ENCODE measurements around the gene FNTB. TPM values are rescaled to one million over a fixed set of nuclear protein-coding genes. Genes with fewer than 3 reads are reported as not detected.

Gene FNTB
- total and polyA plus RNA-seq, 2 donors (not counting 3 experiments of a cell fraction or from before 2014, with no cell fraction given), result 21.0 to 21.6 TPM

DNA sequence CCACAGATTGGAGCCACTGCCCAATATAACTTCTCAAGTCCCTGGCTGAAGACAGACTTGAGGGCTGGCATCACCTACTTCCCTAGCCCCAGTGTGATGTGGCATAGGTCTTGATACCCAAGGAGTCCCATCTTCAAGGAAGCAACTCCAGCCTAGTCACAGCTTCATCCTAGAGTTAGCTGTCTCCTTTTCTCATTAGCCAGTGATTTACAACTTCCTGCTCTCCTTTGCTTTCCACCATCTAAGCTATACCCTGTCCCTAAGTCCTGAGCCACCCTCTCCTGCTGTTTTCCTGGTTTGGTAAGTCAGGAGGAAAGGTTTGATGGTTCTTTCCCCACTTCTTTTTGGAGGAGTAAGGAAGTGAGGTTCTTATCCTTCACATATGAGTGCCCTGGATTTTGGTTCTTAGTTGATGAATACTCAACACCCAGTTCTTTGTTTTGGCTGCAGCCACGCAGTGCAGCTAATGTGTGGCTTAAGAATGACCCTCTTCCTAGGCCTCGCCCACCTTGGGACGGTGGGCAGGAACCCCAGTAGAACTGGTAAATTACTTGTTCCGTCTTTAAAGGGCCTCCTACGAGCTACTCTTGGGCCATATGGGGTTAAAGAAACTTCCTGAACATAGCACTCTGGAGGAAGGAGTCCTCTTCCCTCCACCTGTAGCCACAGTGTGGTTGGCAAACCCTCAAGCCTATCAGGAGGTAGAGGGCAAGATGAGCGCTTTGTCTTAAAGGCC, 40.2 kb upstream of the FNTB start:
- no peaks in the 10 kb centered on the region for H3K9me3 ChIP-seq (replicated peaks; ENCODE audit: control insufficient read depth, insufficient read depth, low read length)
- H3K36me3 ChIP-seq (ENCODE audit: control insufficient read depth in 2 of 2, extremely low read depth in 1 of 2, insufficient read depth in 2 of 2, low read length in 2 of 2), result peaks cover 0 to 22% of the 10 kb centered on the region in 2 experiments
- H4K20me1 ChIP-seq (replicated peaks; ENCODE audit: control insufficient read depth, extremely low read depth, insufficient read depth, low read length), result no peaks in the 10 kb centered on the region
- POLR2A ChIA-PET, result no interaction called here
- CTCF ChIA-PET, result interaction anchor here (1.0 kb wide), 1 partner anchor 19 kb away, joined by 3 read pairs; no protein-coding TSS in a partner anchor
- H3K4me1 ChIP-seq (ENCODE audit: control insufficient read depth, extremely low read depth, insufficient read depth, low read length), result no peaks in the 10 kb centered on the region
- H2AFZ ChIP-seq (ENCODE audit: low read depth, low read length), result no peak overlapping the region
- H3K79me2 ChIP-seq (ENCODE audit: control insufficient read depth, insufficient read depth, low read length), result no peaks in the 10 kb centered on the region
- TF ChIP-seq, protein P1, sequence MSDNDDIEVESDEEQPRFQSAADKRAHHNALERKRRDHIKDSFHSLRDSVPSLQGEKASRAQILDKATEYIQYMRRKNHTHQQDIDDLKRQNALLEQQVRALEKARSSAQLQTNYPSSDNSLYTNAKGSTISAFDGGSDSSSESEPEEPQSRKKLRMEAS (IDR thresholded peaks at IDR 0.05; ENCODE audit: insufficient read depth, insufficient read length), result no peak
- TF ChIP-seq EZH2 (IDR thresholded peaks at IDR 0.05; ENCODE audit: borderline replicate concordance, low read depth, low read length, severe bottlenecking) (no peak), FOS (IDR thresholded peaks at IDR 0.05; ENCODE audit: borderline replicate concordance, insufficient read depth, low read length) (no peak), POLR2AphosphoS5 (IDR thresholded peaks at IDR 0.05; ENCODE audit: insufficient read depth, low read depth, low read length) (no peak), GATA2 (IDR thresholded peaks at IDR 0.05; ENCODE audit: insufficient read depth, insufficient read length, low read depth, low read length) (no peak), POLR2A (IDR thresholded peaks at IDR 0.05; ENCODE audit: low read depth, low read length) (no peak), MYC (IDR thresholded peaks at IDR 0.05; ENCODE audit: low read depth, low read length) (no peak), JUN (IDR thresholded peaks at IDR 0.05; ENCODE audit: borderline replicate concordance, insufficient read depth, insufficient read length, low read depth) (no peak)
- TF ChIP-seq, protein P2, sequence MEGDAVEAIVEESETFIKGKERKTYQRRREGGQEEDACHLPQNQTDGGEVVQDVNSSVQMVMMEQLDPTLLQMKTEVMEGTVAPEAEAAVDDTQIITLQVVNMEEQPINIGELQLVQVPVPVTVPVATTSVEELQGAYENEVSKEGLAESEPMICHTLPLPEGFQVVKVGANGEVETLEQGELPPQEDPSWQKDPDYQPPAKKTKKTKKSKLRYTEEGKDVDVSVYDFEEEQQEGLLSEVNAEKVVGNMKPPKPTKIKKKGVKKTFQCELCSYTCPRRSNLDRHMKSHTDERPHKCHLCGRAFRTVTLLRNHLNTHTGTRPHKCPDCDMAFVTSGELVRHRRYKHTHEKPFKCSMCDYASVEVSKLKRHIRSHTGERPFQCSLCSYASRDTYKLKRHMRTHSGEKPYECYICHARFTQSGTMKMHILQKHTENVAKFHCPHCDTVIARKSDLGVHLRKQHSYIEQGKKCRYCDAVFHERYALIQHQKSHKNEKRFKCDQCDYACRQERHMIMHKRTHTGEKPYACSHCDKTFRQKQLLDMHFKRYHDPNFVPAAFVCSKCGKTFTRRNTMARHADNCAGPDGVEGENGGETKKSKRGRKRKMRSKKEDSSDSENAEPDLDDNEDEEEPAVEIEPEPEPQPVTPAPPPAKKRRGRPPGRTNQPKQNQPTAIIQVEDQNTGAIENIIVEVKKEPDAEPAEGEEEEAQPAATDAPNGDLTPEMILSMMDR (IDR thresholded peaks at IDR 0.05; ENCODE audit: extremely low read depth in 1 of 2, insufficient read depth in 1 of 2, low read depth in 1 of 2, low read length in 2 of 2), result no peak
- intact Hi-C loops (cut with micrococcal nuclease) (no loop called here), dilution Hi-C loops (cut with MboI; ENCODE audit: extremely low pct_ligation_motif_present, low sequenced_read_pairs) (no loop called here)
- DNase-seq (ENCODE audit: low read depth, low spot score), result no peak
- no peaks in the 10 kb centered on the region for H3K9me1 ChIP-seq (replicated peaks; ENCODE audit: control insufficient read depth, extremely low read depth, insufficient read depth, low read length)
- no TSS peak for BruUV-seq (replicated peaks)
- H3K27me3 ChIP-seq (ENCODE audit: control insufficient read depth in 2 of 2, insufficient read depth in 2 of 2, low read length in 2 of 2), result no peaks in the 10 kb centered on the region
- H3K4me3 ChIP-seq (replicated peaks in 1 of 3; ENCODE audit: insufficient read depth in 1 of 3, low read depth in 1 of 3, low read length in 3 of 3), result no peak overlapping the region
- FAIRE-seq, result no peak
- H3K4me2 ChIP-seq (ENCODE audit: insufficient read depth, low read length), result no peak overlapping the region
- no peak overlapping the region for H3K27ac ChIP-seq (ENCODE audit: insufficient read depth, low read depth, low read length)
- H3K9ac ChIP-seq (replicated peaks; ENCODE audit: extremely low read depth, insufficient read depth, low read length), result no peak overlapping the region

Data from endothelial cell of umbilical vein (primary cell).